HepG2 (cell line): Measurements from ENCODE around the gene TAF12. TPM values are rescaled to one million over a fixed set of nuclear protein-coding genes. Genes with fewer than 3 reads are reported as not detected.
"Not testable (repeated sequence)": the region's sequence is repeated elsewhere in the genome, so short reads cannot be mapped to it uniquely, and the experiment has no call there.

Source experiments
- ATAC-seq: fragments of 200-7000 bp; cut with Tn5 transposase; 3 replicates; pipeline ENCODE4 v1.9.1; 2020; ENCODE audit warnings: mild to moderate bottlenecking, moderate library complexity
- BruUV-seq: library from RNA; stranded (reverse); fragments of 400-500 nt; replicated peaks from 2 replicates; lab custom pipeline; 2021; lab: Mats Ljungman, UMichigan
- CTCF ChIA-PET: fragments of 300-600 bp; formaldehyde crosslinking; extraction: SDS; loops from one replicate; lab custom pipeline; 2021; ENCODE audit warnings: low total read pairs, inconsistent platforms, low intra/inter-chr PET ratio; lab: Yijun Ruan, JAX
- POLR2A ChIA-PET: fragments of 350-600 bp; sonication (Branson Sonifier 250); formaldehyde crosslinking; loops from one replicate; lab custom pipeline; 2020; ENCODE audit warnings: antibody characterized with exemption, inconsistent platforms; lab: Yijun Ruan, JAX
- DNase-seq: peaks from one replicate; pipeline ENCODE4 v3.0.0-alpha.2; 2015; ENCODE audit warnings: low spot score
- FAIRE-seq: peaks from 3 replicates; lab custom pipeline; 2011; peaks lifted over from hg19 to GRCh38; lab: Jason Lieb, UNC
- H2AFZ ChIP-seq: one replicate; pipeline ENCODE4 v1.6.1; 2011; ENCODE audit warnings: low read length, inconsistent platforms
- H3K27ac ChIP-seq: fragments of 300-600 bp; 3 replicates; pipeline ENCODE4 v1.8.0; 2011; ENCODE audit warnings: mixed run types, mild to moderate bottlenecking, mixed read lengths, low read length, inconsistent platforms; ENCODE audit not compliant: insufficient read depth; ENCODE audit errors: extremely low read length
- H3K27me3 ChIP-seq, 2 experiments: fragments of 200-600 bp in 1 of 2; 2 replicates in 1 of 2; 3 replicates in 1 of 2; pipeline versions ENCODE4 v1.6.0 to v1.8.0; 2011; ENCODE audit warnings: low read length in 2 of 2, mild to moderate bottlenecking in 2 of 2, moderate library complexity in 2 of 2, inconsistent platforms in 1 of 2; ENCODE audit not compliant: insufficient read depth in 2 of 2, control insufficient read depth in 1 of 2
- H3K36me3 ChIP-seq, 2 experiments: fragments of 200-600 bp in 1 of 2; replicated peaks in 1 of 2; 2 replicates in 1 of 2; 3 replicates in 1 of 2; pipeline versions ENCODE4 v1.5.1 to v1.8.0; 2011; ENCODE audit warnings: low read length in 2 of 2, inconsistent platforms in 1 of 2; ENCODE audit not compliant: insufficient read depth in 2 of 2, control insufficient read depth in 1 of 2
- H3K4me1 ChIP-seq: 2 replicates; pipeline ENCODE4 v1.5.1; 2012; ENCODE audit warnings: low read length, inconsistent platforms; ENCODE audit not compliant: insufficient read depth
- H3K4me2 ChIP-seq: 2 replicates; pipeline ENCODE4 v1.6.0; 2011; ENCODE audit warnings: low read depth, low read length, inconsistent platforms
- H3K4me3 ChIP-seq, 3 experiments: fragments of 200-600 bp in 1 of 3; sonication (generic), shearing (Covaris generic) in 1 of 3; replicated peaks in 1 of 3; 2 replicates each; pipeline ENCODE4 v1.5.1; 2011 to 2016; ENCODE audit warnings: low read length in 3 of 3, inconsistent platforms in 2 of 3, low read depth in 2 of 3, mild to moderate bottlenecking in 2 of 3, control low read depth in 1 of 3, mixed read lengths in 1 of 3; ENCODE audit not compliant: insufficient read depth in 1 of 3
- H3K79me2 ChIP-seq: one replicate; pipeline ENCODE4 v1.6.1; 2011; ENCODE audit warnings: low read length, inconsistent platforms; ENCODE audit not compliant: insufficient read depth
- H3K9ac ChIP-seq: 2 replicates; pipeline ENCODE4 v1.6.0; 2011; ENCODE audit warnings: mild to moderate bottlenecking, low read depth, low read length, inconsistent platforms; ENCODE audit not compliant: insufficient read depth
- H3K9me3 ChIP-seq: 2 replicates; pipeline ENCODE4 v1.5.1; 2012; ENCODE audit warnings: mild to moderate bottlenecking, low read length
- H4K20me1 ChIP-seq: 2 replicates; pipeline ENCODE4 v1.6.0; 2011; ENCODE audit warnings: inconsistent platforms, mild to moderate bottlenecking, low read length, moderate library complexity; ENCODE audit not compliant: insufficient read depth
- AKAP8 ChIP-seq: sonication (generic); formaldehyde crosslinking; IDR thresholded peaks from 2 replicates; pipeline ENCODE4 v1.5.1; 2020; ENCODE audit warnings: mild to moderate bottlenecking, missing genetic modification reagents
- ARNT ChIP-seq: fragments of 450-650 bp; IDR thresholded peaks from 2 replicates; pipeline ENCODE4 v1.6.1; 2017
- HNF1A ChIP-seq, 2 experiments: sonication (generic) in 1 of 2; formaldehyde crosslinking in 1 of 2; IDR thresholded peaks; 2 replicates each; pipeline versions ENCODE4 v1.4.0 to v1.6.1; 2016 to 2020; ENCODE audit warnings: borderline replicate concordance in 1 of 2, low read depth in 1 of 2, mild to moderate bottlenecking in 1 of 2, missing genetic modification reagents in 1 of 2
- MED8 ChIP-seq: sonication (generic); formaldehyde crosslinking; IDR thresholded peaks from 2 replicates; pipeline ENCODE4 v1.8.1; 2023; ENCODE audit warnings: mild to moderate bottlenecking, missing genetic modification reagents; ENCODE audit not compliant: insufficient replicate concordance
- SOX5 ChIP-seq: IDR thresholded peaks from 2 replicates; pipeline ENCODE4 v1.6.1; 2016; ENCODE audit warnings: borderline replicate concordance
- ZBTB7B ChIP-seq: sonication (generic); formaldehyde crosslinking; IDR thresholded peaks from 2 replicates; pipeline ENCODE4 v1.4.0; 2020; ENCODE audit warnings: missing genetic modification reagents
- ZC3H13 ChIP-seq: sonication (generic); formaldehyde crosslinking; IDR thresholded peaks from 2 replicates; pipeline ENCODE4 v1.8.1; 2023; ENCODE audit warnings: mild to moderate bottlenecking, missing genetic modification reagents, moderate library complexity
- ZNF143 ChIP-seq: sonication (generic); formaldehyde crosslinking; IDR thresholded peaks from 2 replicates; pipeline ENCODE4 v1.4.0; 2020; ENCODE audit warnings: missing genetic modification reagents
- ZNF75D ChIP-seq: sonication (generic); formaldehyde crosslinking; IDR thresholded peaks from 2 replicates; pipeline ENCODE4 v1.8.1; 2023; ENCODE audit warnings: missing genetic modification reagents, mild to moderate bottlenecking, borderline replicate concordance
- WGBS: methylation state at CpG from one replicate; pipeline ENCODE4 v1.1.6; 2017; ENCODE audit warnings: low lambda C conversion rate; 5-methylcytosine and 5-hydroxymethylcytosine counted together
- in situ Hi-C: cut with HindIII; loops from 2 replicates; pipeline ENCODE4 v1.10.0; 2017; ENCODE audit warnings: low pct_unique_long_range_greater_than_20kb; ENCODE audit not compliant: extremely low pct_ligation_motif_present
- intact Hi-C: fragments of 100-400 bp; cut with micrococcal nuclease; formaldehyde crosslinking; loops from one replicate; pipeline ENCODE4 v1.10.0; 2022; ENCODE audit not compliant: unreplicated experiment
- polyA plus RNA-seq, 8 experiments: library from polyadenylated mRNA; depleted of rRNA in 3 of 8; stranded (reverse) in 7 of 8; unstranded in 1 of 8; fragments of >200 nt; fragmentation: Illumina TruSeq in 4 of 8; extraction: Trizol in 4 of 8; gene quantifications; 2 replicates each; pipeline versions ENCODE4 v1.2.1 to v1.2.3, GENCODE V29; 2011 to 2016; ENCODE audit warnings: low read depth in 4 of 8, missing spikeins in 1 of 8, mixed read lengths in 1 of 8; ENCODE audit not compliant: insufficient read depth in 1 of 8
- total RNA-seq, 5 experiments: library from RNA; depleted of rRNA; stranded (reverse); fragments of >200 nt; fragmentation: Illumina TruSeq; extraction: Trizol; gene quantifications; 2 replicates each; pipeline ENCODE4 v1.2.3, GENCODE V29; 2016; ENCODE audit warnings: low read depth in 1 of 5

Gene TAF12
- total and polyA plus RNA-seq, 2 of the 13 experiments (the other 11 are each of a cell fraction or from before 2014, with no cell fraction given), result 16.3 to 17.1 TPM

GRCh38 chr1:28596276-28596675 is 46.6 kb downstream of the TAF12 start:
- peaks cover 11% of the 10 kb centered on the region; the same call in 1 of the 2 replicates for H4K20me1 ChIP-seq
- POLR2A ChIA-PET, result interaction anchor here (0.6 to 7.8 kb wide), 2 partner anchors 17 to 21 kb away, joined by 3 to 139 read pairs; no protein-coding TSS in a partner anchor
- TF ChIP-seq ZC3H13 (CRISPR knock-in tag), result peak; percentile 72; the same call in 1 of the 2 replicates
- TF ChIP-seq, all 625 proteins: peak for 1; not testable (repeated sequence) for 624
- H3K36me3 ChIP-seq, DNase-seq, CTCF ChIA-PET, H3K9me3 ChIP-seq, intact Hi-C loops, ATAC-seq, FAIRE-seq, H3K27ac ChIP-seq, BruUV-seq, H3K4me3 ChIP-seq, H2AFZ ChIP-seq, H3K27me3 ChIP-seq, H3K9ac ChIP-seq, H3K4me2 ChIP-seq: not testable (repeated sequence)
- peaks cover 14% of the 10 kb centered on the region for H3K79me2 ChIP-seq
- in situ Hi-C loops, result loop anchor here (25.0 kb wide), 1 partner anchor 359 kb away; the partner anchor contains the start of genes ATP5IF1 and DNAJC8
- WGBS, result 97% methylated on average over 11 of the region's 11 CpGs
- peaks cover 34% of the 10 kb centered on the region for H3K4me1 ChIP-seq

GRCh38 chr1:28595412-28596191 is 47.3 kb downstream of the TAF12 start:
- Histone ChIP-seq H3K27ac (no peak overlapping the region), H3K4me3 (no peak overlapping the region), H3K27me3 (no peaks in the 10 kb centered on the region; a peak in 1 of 5 replicates), H4K20me1 (peaks cover 11% of the 10 kb centered on the region; the same call in 1 of the 2 replicates), H3K9ac (no peak overlapping the region), H3K9me3 (no peaks in the 10 kb centered on the region), H3K4me2 (no peak overlapping the region; the same call in 1 of the 2 replicates), H3K79me2 (peaks cover 14% of the 10 kb centered on the region), H2AFZ (no peak overlapping the region), H3K4me1 (peaks cover 41% of the 10 kb centered on the region), H3K36me3 (no peaks in the 10 kb centered on the region; a peak in 2 of 5 replicates)
- no TSS peak for BruUV-seq
- intact Hi-C loops, result loop anchor here (1.0 kb wide), 1 partner anchor 26 kb away; no protein-coding TSS in a partner anchor
- DNase-seq (no peak), FAIRE-seq (no peak), ATAC-seq (no peak)
- POLR2A ChIA-PET, result interaction anchor here (0.6 to 7.8 kb wide), 2 partner anchors 16 to 21 kb away, joined by 3 to 139 read pairs; no protein-coding TSS in a partner anchor
- in situ Hi-C loops, result loop anchor here (25.0 kb wide), 1 partner anchor 358 kb away; the partner anchor contains the start of genes ATP5IF1 and DNAJC8
- CTCF ChIA-PET, result no interaction called here
- 94% methylated on average over 10 of the region's 10 CpGs for WGBS
- TF ChIP-seq HNF1A (IDR thresholded peaks at IDR 0.05; ENCODE audit: low read depth), result no peak
- TF ChIP-seq HNF1A (CRISPR knock-in tag; IDR thresholded peaks at IDR 0.05; ENCODE audit: borderline replicate concordance), result no peak
- peak; percentile 88; the same call in 1 of the 2 replicates for TF ChIP-seq AKAP8 (CRISPR knock-in tag)
- no peak for TF ChIP-seq SOX5
- no peak for TF ChIP-seq MED8 (CRISPR knock-in tag)
- no peak for TF ChIP-seq ZNF75D (CRISPR knock-in tag)
- TF ChIP-seq ZNF143 (CRISPR knock-in tag), result no peak
- no peak for TF ChIP-seq ZBTB7B (CRISPR knock-in tag)
- TF ChIP-seq ARNT, result no peak
